Measurements from ENCODE around the gene TBC1D22A. TPM values are rescaled to one million over a fixed set of nuclear protein-coding genes. Genes with fewer than 3 reads are reported as not detected.

Gene TBC1D22A
- total RNA-seq, 2 donors from 2014 or later = 11.5 to 15.4 TPM

DNA sequence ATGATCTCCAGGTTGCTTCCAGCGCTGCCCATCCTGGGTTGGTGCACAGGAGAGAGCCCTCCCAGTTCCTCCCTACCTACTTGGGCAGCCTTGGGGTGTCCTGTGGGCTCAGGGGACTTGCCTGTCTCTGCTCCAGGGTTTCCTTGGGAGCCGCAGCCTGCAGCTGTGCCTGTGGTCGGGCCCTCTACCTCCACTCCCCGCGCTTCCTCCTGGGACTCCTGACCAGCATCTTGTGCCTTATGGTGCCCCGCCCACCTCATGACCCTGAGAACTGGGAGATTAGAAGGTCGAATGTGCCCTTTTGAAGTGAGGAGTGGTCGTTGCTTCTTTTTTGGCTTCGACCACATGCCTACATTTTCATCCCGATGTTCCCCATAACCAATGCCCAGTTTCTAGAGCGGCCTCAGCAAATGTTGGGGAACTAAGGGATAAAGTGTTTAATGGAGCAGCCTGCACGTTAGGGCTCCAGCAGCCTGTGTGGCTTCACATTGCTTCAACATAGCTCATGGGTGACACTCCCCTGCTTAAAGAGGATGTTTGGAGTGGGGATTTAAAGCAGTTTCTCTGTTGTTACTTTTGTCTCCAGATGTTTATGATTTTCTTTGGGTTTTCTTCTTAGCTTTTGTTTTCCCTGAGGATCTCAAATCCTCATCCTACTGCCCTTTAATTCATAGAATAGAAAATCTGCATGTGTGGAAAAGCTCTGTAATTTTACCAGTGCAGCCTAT, 248.8 kb downstream of the TBC1D22A start:
- Histone ChIP-seq H3K27ac (no peak overlapping the region), H3K36me3 (peaks cover 8% of the 10 kb centered on the region), H3K27me3 (no peaks in the 10 kb centered on the region), H3K9me3 (no peaks in the 10 kb centered on the region), H3K4me1 (no peaks in the 10 kb centered on the region), H3K4me3 (no peak overlapping the region)
- TF ChIP-seq, protein P1, sequence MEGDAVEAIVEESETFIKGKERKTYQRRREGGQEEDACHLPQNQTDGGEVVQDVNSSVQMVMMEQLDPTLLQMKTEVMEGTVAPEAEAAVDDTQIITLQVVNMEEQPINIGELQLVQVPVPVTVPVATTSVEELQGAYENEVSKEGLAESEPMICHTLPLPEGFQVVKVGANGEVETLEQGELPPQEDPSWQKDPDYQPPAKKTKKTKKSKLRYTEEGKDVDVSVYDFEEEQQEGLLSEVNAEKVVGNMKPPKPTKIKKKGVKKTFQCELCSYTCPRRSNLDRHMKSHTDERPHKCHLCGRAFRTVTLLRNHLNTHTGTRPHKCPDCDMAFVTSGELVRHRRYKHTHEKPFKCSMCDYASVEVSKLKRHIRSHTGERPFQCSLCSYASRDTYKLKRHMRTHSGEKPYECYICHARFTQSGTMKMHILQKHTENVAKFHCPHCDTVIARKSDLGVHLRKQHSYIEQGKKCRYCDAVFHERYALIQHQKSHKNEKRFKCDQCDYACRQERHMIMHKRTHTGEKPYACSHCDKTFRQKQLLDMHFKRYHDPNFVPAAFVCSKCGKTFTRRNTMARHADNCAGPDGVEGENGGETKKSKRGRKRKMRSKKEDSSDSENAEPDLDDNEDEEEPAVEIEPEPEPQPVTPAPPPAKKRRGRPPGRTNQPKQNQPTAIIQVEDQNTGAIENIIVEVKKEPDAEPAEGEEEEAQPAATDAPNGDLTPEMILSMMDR (IDR thresholded peaks at IDR 0.05) = no peak
- DNase-seq (ENCODE audit: low spot score) = no peak

DNA sequence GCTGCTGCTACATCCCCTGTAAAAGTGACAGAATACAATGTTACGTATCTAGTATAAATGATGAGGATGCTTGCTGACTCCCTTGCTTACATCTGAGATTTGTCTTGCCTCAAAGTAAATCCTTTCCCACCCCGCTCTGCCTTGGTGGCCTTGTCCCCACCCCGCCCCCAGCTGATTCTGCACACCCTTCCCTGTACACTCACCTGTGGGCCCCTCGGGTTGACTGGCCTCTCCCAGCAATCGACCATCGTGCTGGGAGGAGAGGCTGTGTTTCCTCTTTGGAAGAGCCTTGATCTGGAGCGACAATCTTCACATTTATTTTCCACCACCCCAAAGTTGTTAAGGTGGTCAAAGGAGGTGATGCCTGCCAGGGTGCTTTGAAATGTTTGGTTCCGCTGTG, 249.4 kb downstream of the TBC1D22A start:
- H3K4me3 ChIP-seq = no peak overlapping the region
- H3K9me3 ChIP-seq = no peaks in the 10 kb centered on the region
- no peaks in the 10 kb centered on the region for H3K4me1 ChIP-seq
- no peaks in the 10 kb centered on the region for H3K27me3 ChIP-seq
- H3K36me3 ChIP-seq = peaks cover 8% of the 10 kb centered on the region
- H3K27ac ChIP-seq = no peak overlapping the region
- no peak for DNase-seq (ENCODE audit: low spot score)
- TF ChIP-seq, protein P1 (IDR thresholded peaks at IDR 0.05) = no peak

DNA sequence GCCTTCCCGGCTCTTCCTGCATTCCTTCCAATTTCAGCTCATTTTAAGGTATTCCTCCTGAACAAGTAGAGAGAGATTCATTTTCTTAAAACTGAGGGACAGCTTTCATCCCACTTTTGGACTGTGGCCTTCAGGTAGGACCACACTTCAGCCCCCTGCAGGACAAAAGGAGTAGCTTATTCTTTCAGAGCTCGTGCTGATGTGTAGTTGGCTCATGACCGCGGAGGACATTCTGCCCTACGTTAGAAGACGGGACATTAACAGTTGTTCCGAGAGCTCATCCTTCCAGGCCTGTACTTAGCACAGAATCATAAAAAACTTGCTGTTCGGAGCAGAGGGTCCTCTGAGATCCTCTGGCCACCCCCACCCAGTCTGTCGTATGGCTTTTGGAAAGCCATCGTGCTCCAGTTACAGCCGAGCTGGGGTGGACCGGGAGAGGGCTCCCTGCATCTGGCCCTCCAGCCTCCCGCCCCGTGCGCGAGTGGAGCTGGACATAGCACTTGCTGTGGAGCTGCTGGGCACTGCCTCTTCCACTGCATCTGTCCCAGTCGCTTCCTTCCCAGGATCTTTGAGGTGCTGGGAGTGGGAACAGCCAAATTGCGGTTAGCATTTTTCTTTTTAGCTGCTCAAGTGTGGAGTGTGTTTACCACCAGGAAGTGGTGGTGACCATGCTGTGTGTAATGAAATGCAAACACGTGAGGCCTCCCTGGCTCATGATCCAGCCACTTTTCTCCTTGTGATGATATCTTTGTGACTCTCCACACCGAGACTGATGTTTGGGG, 250.3 kb downstream of the TBC1D22A start:
- TF ChIP-seq, protein P1 (IDR thresholded peaks at IDR 0.05) = no peak
- DNase-seq (ENCODE audit: low spot score) = no peak

DNA sequence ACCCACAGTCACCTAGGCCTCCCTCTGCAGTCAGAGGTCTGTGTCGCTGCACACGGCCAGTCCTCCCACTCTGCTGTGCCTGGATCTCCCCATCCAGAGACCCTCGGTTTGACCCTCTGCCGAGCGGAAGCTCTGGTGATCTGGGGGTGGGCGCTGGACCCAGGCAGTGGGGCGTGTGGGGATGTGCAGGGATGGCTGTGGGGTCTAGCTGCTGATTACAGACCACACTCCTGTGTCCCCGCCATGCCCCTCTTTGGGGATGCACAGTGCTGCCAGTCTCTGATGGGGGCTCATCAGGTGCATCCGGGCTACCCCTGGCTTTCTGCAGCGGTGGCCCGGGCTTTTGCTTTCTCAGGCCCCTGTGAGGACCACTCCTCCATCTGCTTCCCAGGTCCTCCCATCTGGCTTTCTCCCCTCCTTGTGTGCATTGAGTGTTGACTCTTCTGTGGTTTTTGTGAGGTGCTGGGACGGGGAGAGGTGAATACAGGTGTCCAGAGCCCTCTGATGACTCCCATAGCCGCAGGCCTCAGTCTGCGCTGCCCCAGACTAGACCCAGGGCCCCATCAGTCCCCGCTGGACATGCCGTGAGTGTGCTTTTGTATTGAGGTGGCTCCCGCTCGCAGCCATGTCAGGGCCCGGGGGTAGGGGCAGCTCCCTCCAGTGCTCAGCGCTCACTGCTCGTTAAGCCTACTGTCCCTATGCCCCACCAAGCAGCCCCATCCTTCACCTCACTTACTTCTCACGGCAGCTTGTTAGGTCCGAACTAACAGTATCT, 251.6 kb downstream of the TBC1D22A start:
- TF ChIP-seq, protein P1 (IDR thresholded peaks at IDR 0.05) = no peak

More for the DNA sequence above, 250.3 kb downstream of the TBC1D22A start:
- peaks cover 8% of the 10 kb centered on the region for H3K36me3 ChIP-seq
- no peaks in the 10 kb centered on the region for H3K9me3 ChIP-seq
- H3K4me3 ChIP-seq = no peak overlapping the region
- no peaks in the 10 kb centered on the region for H3K4me1 ChIP-seq
- no peaks in the 10 kb centered on the region for H3K27me3 ChIP-seq
- no peak overlapping the region for H3K27ac ChIP-seq

DNA sequence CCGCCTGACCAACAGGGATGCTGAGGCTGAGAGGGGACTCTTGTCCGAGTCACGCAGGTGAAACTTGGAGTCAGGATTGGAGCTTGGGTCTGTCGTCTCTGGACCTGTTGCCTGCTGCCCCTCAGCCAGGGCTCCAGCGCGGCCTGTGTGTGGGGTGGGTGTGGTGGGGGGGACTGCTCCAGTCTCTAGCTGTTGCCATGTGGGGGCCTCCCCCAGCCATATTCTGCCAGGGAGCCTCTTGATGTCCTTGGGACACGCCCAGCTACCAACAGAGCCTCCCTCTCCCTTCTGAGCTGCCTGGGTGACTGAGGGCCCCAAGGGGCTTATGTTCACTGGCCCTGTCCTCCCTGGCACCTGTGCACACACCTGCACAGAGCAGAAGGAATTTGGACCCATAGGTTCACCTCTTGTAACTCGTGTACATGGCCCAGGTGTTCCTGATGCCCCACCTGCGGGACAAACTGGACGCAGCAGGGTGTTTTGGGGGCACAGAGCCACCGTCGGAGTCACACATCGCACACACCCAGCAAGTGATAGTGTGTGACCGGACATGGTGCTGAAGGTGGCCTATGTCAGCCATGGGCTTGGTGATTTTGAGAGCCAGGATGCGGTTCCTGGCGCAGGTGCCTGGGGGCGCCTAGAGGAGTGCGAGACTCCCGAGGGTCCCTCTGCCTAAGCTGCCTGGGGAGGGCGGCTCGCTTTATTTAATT, 252.3 kb downstream of the TBC1D22A start:
- no peak overlapping the region for H3K4me3 ChIP-seq
- no peaks in the 10 kb centered on the region for H3K36me3 ChIP-seq
- DNase-seq (ENCODE audit: low spot score) = no peak
- no peak overlapping the region for H3K27ac ChIP-seq
- peaks cover 0 to 5% of the 10 kb centered on the region in 2 donors for H3K4me1 ChIP-seq
- no peaks in the 10 kb centered on the region for H3K27me3 ChIP-seq
- no peaks in the 10 kb centered on the region for H3K9me3 ChIP-seq
- TF ChIP-seq, protein P1 (IDR thresholded peaks at IDR 0.05) = no peak

More for the DNA sequence above, 251.6 kb downstream of the TBC1D22A start:
- DNase-seq (ENCODE audit: low spot score) = no peak
- Histone ChIP-seq H3K27ac (no peak overlapping the region), H3K4me1 (peaks cover 0 to 3% of the 10 kb centered on the region in 2 donors), H3K27me3 (no peaks in the 10 kb centered on the region), H3K36me3 (peaks cover 7% of the 10 kb centered on the region), H3K4me3 (no peak overlapping the region), H3K9me3 (no peaks in the 10 kb centered on the region)

Data from right atrium auricular region (tissue), 2 donors.